ENCODE measurements around the gene DTX1.

DTX1 gene

DNA sequence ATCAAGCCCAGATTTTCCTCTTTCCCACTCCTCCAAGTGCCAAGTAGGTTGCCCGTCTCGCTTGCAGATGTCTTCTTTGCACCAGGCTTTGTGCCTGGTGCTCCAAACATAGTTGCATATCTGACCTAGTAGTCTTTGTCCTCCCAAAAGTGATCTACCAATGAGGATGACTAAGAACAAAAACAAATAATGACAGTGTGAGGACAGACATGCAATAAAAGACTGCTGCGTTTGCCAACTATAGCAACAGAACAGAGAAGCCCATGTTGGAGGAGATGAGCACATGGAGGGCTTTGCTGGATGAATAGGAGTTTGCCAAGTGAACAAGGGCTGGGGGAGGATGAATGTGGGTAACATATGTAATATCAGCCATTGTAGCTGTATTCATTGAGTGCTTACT, 15.6 kb downstream of the DTX1 start:
- DNase-seq, result no peak

DNA sequence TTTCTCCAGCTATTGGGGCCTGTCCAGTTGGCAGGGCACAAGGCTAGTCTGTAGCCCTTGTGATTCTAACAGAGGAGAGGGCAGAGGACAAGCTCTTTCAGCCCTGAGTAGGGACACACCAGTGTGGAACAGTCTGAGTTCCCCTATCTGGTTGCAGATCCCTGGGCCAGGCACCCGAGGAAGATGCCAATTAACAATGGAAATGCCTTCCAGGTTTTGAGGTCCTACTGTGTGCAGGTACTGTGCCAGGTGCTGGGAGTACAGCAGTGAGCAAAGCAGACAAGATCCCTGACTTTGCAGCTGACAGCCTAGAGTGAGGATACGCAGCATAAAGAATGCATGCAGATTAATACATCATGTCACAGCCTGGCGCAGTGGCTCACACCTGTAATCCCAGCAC, 17.1 kb downstream of the DTX1 start:
- no peak for DNase-seq

DNA sequence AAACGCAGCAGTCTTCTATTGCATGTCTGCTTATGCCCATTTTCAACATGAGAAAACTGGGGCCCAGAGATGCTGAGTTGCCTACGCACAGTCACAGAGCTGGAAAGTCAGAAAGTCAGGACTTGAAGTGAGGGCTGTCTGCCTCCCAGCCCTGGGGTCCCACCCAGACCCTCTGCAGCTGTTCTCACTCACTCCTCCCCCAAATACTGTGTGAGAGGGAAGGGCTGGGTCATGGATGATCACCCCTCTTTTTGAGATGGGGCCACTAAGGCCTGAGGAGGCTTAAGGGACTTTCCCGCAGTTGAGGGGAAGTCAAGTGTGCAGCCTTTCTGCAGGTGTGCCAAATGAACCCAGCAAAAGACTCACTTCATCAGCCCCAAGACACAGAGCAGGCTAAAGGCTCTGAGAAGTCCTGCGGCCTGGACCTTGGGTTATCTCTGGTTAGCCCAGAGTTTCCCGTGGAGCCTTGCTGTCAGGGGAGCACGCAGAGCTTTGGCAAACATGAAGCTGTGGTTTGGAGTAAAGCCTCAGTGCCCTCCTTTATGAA, 18.7 kb downstream of the DTX1 start:
- DNase-seq, result no peak

DNA sequence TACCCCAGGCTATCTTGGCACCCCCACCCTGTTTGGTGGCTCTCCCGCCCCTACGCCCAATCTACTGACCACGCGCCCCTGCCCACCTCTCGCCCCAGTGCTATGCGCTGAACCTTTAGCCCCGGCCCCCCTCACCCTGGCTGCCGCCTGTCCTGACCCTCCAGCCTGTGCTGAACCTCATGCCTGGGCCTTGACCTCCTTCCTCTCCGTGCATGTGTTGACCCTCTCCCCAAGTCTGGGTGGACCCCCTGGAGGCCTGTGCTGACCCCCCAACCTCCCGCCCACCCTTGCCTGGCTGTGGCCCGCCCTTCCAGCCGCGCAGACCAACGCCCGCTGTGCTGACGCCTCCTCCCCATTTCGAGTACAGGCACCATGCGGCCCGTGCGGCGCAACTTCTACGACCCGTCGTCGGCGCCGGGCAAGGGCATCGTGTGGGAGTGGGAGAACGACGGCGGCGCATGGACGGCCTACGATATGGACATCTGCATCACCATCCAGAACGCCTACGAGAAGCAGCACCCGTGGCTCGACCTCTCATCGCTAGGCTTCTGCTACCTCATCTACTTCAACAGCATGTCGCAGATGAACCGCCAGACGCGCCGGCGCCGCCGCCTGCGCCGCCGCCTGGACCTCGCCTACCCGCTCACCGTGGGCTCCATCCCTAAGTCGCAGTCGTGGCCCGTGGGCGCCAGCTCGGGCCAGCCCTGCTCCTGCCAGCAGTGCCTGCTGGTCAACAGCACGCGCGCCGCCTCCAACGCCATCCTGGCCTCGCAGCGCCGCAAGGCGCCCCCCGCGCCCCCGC, 20.7 kb downstream of the DTX1 start:
- no peak for DNase-seq

DNA sequence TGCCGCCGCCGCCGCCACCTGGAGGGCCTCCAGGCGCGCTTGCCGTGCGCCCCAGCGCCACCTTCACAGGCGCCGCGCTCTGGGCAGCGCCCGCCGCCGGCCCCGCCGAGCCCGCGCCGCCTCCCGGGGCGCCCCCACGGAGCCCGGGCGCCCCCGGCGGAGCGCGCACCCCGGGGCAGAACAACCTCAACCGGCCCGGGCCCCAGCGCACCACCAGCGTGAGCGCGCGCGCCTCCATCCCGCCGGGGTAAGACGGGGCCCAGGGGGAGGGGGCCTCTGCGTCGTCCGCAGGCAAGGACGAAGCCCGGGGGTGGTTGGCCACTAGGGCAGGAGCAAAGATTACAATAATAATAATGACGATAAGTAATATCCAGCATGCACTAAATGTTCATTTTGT, 21.3 kb downstream of the DTX1 start:
- no peak for DNase-seq

DNA sequence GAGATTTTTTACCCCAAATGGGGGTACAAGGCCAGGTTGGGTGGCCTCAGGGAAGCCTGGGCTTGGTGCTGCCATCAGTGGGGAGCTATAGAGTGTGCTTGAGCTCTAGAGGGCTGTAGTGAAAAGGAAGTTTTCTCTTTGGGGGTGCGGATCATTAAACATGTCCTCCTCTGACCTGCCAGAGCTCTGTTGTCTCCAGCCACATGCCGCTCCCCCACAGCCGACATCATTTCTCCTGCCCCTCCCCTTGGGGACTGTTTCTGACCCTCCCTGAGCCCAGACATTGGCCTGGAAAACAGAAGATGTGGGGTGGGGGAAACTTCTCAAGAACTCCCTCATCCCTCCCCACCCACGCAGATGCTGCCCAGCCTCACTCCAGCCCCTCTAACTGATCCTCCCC, 25.3 kb downstream of the DTX1 start:
- no peak for DNase-seq

DNA sequence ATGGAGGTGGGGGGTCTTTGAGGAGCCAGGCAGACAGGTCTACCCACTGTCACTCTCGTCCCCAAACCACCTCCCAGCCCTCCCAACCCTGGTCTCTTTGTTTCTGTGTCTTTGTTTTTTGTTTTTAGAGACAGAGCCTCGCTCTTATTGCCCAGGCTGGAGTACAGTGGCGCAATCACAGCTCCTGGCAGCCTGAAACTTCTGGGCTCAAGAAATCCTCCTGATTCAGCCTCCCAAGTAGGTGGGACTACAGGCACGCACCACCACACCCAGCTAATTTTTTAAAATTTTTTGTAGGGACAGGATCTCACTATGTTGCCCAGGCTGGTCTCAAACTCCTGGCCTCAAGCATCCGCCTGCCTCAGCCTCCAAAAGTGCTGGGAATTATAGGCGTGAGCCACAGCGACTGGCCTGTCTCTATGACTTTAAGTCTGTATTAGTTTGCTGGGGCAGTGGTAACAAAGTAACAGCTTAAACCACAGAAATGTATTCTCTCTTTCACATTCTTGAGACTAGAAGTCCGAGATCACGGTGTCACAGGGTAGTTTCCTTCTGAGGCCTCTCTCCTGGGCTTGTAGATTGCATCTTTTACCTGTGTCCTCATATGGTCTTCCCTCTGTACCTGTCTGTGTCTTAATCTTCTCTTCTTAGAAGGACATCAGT, 26.1 kb downstream of the DTX1 start:
- no peak for DNase-seq

DNA sequence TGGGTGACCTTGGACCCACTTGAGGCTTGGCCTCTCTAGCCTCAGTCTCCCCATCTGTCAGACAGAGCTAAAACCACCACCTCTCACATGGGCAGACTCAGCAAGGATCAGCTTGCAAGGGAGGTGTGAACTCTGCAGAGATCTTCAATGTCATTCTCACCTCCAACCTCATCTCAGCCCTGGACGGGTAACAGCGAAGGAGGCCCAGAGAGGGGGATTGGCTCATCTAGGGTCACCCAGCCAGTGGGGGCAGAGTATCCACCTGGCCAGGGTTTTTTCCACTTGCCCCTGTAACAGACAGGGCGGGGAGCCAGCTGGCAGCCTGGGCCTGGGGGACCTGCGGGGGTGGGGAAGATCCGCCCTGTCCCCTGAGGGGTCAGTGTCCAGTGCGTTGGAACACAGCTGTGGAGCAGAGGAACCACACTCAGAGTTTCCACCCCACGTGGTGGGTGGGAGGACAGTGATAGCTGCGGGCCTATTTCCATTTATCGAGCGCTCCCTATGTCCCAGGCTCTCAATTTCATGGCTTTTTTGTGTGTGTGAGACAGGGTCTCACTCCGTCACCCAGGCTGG, 27.4 kb downstream of the DTX1 start:
- no peak for DNase-seq

DNA sequence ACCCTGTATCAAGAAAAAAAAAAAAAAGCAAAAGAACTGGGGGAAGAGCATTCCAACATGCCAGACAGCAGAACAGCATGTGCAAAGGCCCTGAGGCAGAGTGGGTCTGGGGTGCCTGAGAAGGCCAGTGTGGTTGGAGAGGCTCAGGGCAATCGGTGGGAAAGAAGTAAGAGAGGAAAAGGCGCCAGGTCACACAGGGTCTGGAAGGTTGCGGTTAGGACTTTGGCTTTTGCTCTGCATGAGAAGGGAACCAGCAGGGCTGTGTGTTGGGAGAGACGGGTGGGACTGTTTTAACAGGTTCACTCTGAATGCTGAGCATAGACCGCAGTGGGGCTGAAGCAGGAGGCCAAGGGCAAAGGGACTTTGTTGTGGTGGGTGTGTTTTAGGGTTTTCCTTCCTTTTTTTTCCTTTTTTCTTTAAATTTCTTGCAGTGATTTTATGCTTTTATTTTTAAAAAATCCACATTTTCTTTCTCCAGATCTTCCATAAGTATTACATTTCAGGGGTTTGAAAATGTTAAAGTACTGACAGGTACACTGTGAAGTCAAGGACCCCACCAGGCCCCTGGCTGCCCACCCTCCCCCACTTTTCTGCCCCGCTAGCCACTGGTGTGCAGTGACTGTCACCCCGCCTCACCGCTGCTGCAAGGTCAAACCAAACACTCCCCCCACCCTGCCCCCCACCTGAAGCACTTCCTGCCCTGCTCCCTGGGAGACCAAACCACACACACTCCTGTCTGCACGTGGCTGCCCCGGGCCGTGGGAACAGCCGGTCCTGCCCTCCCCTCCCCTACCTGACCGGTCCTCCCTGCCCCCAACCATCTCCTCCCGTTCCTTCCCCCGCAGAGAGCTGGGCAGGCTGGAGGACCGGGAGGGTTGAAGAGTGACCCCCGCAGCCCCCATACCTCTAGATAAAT, 30.0 kb downstream of the DTX1 start:
- no peak for DNase-seq

DNA sequence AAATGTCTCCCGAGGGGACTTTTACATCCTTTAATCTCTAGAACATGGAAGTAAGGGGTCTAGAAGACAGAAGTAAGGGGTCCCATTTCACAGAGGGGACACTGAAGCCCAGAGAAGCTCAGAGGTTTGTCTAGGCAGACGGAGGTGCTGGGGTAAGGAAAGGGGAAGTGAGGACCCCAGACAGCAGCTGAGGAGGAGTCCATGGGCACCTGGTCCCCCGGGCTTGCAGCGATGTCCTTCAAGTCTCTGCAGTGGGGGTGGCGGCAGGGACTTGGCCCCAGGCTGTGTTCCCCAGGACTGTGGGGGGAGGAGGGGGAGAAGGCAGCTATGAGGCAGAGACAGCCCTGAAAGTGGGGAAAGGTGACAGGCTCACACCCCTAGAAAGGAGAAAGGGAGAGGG, 30.7 kb downstream of the DTX1 start:
- DNase-seq, result no peak

DNA sequence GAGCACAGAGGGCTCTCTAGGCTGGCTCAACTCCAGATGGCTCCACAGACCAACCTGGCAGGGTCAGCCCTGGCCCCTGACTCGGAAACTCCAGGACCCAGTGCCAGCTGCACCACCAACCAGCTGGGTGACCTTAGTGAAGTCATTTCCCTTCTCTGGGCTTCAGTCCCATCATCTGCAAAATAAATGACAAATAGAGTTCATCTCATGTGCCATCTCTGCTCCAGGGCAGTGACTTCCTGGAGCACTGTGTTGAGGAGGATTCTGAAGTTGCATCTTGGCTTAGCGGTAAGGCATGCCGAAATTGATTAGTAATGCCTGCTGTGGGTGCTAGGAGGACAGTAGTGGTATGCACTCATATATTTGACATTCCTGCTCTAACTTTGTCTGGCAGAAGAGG, 31.5 kb downstream of the DTX1 start:
- no peak for DNase-seq

DNA sequence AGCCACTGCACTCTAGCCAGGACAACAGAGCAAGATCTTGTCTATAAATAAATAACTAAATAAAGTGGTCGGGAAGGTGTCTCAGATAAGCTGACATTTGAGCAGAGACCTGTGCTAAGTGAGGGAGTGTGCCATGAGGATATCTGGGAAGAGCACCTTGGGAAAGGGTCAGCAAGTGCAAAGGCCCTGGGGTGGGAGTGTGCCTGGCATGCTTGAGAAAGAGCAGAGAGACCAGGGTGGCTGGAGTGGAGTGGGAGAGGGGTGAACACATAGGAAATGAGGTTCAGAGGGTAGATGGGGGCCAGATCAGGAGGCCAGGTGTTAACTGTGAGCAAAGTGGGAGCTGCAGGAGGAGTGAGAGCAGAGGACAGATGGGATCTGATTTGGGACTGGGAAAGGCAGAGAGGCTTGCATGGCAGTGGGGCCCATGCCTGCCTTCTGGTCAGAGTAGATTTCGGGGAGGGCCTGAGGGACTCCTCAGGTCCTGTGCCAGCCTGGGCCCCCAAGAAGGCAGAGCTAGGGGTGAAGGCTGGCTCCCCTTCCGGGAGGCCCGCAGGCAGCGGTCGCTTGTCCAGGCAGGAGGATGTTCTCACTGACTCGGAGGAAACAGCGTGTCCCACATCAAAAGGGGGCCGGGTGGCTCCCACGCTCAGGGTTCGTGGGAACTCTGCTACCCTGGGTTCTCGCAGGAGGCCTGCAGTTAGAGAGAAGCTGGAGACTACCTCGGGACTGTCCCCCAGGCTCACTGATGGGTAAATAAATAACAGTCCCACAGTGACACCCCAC, 32.6 kb downstream of the DTX1 start:
- no peak for DNase-seq

DNA sequence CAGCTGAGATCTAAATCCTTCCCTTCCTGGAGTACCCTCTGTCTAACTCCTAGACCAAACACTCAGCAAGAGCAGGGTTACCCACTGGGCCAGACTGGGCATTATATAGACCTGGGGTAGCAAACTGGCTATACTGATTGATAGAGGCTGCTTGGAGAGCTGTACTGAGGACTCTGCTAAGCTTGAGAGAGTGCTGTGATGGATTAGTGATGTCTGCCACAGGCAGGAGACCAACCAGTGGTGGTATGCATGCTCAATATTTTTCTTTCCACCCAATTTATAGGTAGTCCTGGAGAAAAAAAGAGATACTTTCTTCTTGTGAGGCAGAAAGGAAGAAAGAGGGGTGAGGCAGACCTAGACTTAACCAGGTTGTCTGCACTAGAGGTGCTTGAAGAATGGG, 33.3 kb downstream of the DTX1 start:
- DNase-seq, result no peak

DNA sequence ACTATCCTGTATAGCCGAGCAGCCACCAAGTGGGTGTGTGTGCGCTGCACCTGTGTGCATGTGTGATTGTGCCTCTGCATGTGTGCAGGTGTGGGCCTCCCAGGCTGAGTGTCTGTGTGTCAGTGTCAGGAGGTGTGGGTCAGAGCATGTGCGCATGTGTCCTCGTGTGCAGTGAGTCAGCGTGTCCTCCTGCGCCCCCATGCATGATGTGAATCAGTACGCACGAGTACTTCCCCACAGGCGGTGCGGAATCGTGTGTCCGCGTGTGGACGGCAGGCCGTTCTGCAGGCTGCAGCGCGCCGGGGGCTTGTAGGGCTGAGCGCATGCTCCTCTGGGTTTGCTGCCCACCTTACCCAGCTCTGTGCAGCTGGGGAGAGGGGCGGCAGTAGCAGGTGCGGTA, 34.2 kb downstream of the DTX1 start:
- DNase-seq, result no peak

DNA sequence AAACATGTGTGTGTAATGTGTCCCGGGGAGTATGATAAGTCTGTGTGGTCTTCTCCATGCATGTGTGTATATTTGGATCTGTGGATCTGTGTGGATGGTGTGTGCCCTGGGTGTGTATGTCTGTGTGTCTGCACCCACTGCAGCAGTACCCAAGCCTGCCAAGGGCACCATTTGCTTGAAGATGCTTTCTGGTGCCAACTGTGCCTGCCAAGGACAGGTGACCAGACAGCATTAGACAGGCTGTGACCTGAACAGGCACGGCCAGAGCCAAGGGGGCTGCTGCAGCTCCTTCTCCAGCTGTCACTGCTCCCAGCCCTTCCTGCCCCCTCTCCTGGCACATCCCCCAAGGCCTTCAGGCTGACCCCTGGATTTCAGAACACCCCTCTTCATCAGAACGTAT, 35.0 kb downstream of the DTX1 start:
- no peak for DNase-seq

DNA sequence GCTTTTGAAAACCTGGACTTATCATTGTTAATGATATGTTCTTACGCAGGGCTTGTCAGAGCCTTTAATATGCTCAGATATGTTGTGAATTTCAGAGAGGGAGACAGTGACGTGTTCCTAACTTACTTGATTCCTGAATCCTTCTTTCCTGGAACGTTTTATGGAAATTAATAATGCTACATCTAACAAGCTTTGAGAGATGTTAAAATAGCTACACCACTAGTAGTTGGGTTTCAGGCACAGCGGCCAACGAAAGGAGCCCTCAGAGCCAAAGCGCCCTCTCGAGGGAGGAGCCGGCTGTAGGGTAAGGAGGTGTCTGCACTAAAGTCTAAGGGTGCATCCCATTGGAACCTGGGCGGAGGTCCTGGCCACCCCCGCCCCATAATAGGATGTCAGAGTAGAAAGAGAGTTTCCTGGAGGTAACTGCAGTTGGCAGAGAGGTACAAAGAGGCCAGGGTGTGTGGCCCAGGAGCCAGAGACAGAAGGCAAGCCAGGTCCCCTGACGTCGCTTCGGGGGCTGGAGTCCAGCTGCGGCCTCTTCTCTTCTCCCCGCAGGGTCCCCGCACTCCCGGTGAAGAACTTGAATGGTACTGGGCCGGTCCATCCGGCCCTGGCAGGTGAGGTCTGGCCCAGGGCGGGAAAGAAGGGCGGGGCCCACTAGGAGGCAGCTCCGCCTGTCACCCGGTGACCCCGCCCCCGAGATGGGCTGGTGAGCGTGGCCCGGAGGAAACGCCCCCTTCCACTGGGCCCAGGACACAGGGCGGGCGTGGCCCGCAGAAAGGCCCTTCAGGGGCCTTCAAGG, 36.3 kb downstream of the DTX1 start:
- DNase-seq, result no peak

DNA sequence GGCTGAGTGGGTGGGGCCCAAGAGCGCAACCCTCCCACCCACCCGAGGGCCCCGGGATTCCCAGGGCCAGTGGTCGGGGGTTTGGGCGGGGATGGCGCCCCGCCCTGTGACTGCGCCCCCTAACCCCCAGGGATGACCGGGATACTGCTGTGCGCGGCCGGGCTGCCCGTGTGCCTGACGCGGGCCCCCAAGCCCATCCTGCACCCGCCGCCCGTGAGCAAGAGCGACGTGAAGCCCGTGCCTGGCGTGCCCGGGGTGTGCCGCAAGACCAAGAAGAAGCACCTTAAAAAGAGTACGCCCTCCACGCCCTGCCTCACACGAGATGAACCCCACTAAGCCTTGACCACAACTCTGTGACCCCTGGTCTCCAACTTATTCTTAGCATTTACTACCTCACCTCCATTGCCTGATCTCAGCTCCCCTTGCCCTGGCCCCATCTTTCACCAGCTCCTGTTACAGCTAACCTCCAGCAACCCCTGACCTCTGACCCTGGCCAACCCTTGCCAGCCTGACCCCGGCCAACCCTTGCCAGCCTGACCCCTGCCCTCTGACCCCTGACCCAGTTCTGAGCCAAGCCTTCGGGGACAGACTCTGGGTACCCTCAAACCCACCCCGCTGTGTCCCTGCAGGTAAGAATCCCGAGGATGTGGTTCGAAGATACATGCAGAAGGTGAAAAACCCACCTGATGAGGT, 37.0 kb downstream of the DTX1 start:
- no peak for DNase-seq

DNA sequence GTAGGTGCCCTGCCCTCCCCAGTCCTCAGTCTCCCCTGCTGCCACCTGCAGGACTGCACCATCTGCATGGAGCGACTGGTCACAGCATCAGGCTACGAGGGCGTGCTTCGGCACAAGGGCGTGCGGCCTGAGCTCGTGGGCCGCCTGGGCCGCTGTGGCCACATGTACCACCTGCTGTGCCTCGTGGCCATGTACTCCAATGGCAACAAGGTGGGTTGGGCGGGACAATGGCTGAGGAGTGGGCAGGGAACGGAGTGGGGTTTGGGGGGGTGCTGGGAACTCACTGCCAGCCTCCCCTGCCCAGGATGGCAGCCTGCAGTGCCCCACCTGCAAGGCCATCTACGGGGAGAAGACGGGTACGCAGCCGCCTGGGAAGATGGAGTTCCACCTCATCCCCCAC, 38.2 kb downstream of the DTX1 start:
- no peak for DNase-seq

DNA sequence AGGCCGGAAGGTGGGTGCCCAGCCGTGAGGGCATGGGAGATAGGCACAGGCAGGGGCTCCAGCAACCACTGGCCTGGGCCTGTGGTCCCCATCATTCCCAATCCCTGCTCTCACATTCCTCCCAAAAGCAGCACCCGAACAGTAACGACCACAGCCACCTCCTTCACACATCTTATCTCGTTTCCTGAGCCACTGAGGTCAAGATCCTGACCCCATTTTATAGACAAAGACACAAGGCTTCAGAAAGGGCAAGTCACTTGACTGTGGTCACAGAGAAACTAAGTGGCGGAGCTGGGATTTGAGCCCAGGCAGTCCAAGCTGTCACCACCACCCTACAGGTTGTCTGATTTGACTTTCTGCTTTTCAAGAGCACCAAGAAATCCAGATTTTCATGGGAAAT, 38.9 kb downstream of the DTX1 start:
- no peak for DNase-seq

DNA sequence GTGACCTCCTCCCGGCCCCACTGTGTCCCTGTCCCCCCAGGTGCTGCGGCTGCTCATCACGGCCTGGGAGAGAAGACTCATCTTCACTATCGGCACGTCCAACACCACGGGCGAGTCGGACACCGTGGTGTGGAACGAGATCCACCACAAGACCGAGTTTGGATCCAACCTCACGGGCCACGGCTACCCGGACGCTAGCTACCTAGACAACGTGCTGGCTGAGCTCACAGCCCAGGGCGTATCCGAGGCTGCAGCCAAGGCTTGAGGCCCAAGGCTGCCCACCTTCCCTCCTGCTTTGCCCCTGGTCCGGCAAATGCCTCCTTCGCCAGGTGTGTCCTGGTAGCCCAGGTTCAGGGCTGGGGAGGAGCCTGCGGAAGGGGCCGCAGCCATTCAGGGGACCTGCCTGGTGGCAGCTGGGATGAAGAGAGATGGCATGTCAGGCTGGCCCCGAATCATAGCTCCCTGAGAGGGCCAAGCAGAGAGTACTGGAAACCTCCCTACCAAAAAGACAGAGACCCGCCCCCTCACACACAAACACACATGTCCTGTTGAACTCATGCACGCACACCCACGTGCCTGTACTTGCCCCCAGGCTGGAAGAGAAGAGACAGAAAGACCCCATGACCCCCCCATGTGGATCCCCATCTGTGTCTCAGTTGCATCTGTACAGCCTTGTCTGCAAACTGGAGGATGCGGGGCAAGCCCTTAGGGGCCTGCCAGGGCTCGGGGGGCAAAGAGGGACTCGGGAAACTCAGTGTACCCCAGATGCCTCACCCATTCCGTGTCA, 40.3 kb downstream of the DTX1 start:
- DNase-seq, result no peak
